GM23338 (cell line): Measurements from ENCODE around the gene CBX8. TPM values are rescaled to one million over a fixed set of nuclear protein-coding genes. Genes with fewer than 3 reads are reported as not detected.

Experiments
- ATAC-seq: fragments of 200-7000 bp; cut with Tn5 transposase; 3 replicates; pipeline ENCODE4 v1.9.1; 2020
- DNase-seq: peaks from one replicate; pipeline ENCODE4 v3.0.0-alpha.2; 2015; ENCODE audit warnings: low spot score
- H2AFZ ChIP-seq: fragments of 200-600 bp; sonication (generic); 2 replicates; pipeline ENCODE4 v1.8.0; 2016; ENCODE audit warnings: antibody characterized with exemption, mild to moderate bottlenecking, moderate library complexity
- H3F3A ChIP-seq: fragments of 200-600 bp; sonication (generic); replicated peaks from 2 replicates; pipeline ENCODE4 v1.8.0; 2017; ENCODE audit warnings: antibody characterized with exemption, mixed run types, low read depth
- H3K27ac ChIP-seq: fragments of 200-600 bp; sonication (generic); 2 replicates; pipeline ENCODE4 v1.6.1; 2016; ENCODE audit warnings: low read depth
- H3K27me3 ChIP-seq: fragments of 200-600 bp; sonication (generic); 2 replicates; pipeline ENCODE4 v1.8.0; 2016; ENCODE audit warnings: mild to moderate bottlenecking, mixed run types, moderate library complexity; ENCODE audit not compliant: insufficient read depth
- H3K36me3 ChIP-seq: fragments of 200-600 bp; sonication (generic); 2 replicates; pipeline ENCODE4 v1.8.0; 2016; ENCODE audit warnings: mild to moderate bottlenecking; ENCODE audit not compliant: insufficient read depth
- H3K4me1 ChIP-seq: fragments of 200-600 bp; sonication (generic); 2 replicates; pipeline ENCODE4 v1.8.0; 2016; ENCODE audit warnings: mild to moderate bottlenecking, moderate library complexity; ENCODE audit not compliant: insufficient read depth
- H3K4me2 ChIP-seq: fragments of 200-600 bp; sonication (generic); 2 replicates; pipeline ENCODE4 v1.7.1; 2017; ENCODE audit warnings: mixed run types
- H3K4me3 ChIP-seq: fragments of 200-600 bp; sonication (generic); 2 replicates; pipeline ENCODE4 v1.6.1; 2016; ENCODE audit warnings: mixed run types
- H3K79me2 ChIP-seq: fragments of 200-600 bp; sonication (generic); replicated peaks from 2 replicates; pipeline ENCODE4 v1.8.0; 2017; ENCODE audit warnings: mild to moderate bottlenecking; ENCODE audit not compliant: insufficient read depth
- H3K9me2 ChIP-seq: fragments of 200-600 bp; sonication (generic); 2 replicates; pipeline ENCODE4 v1.8.0; 2017; ENCODE audit not compliant: insufficient read depth
- H4K20me1 ChIP-seq: fragments of 200-600 bp; sonication (generic); replicated peaks from 2 replicates; pipeline ENCODE4 v1.8.0; 2017; ENCODE audit warnings: mild to moderate bottlenecking; ENCODE audit not compliant: insufficient read depth
- H3K27ac Mint-ChIP-seq: 2 replicates; pipeline ENCODE4 v1.8.0; 2020; ENCODE audit warnings: inconsistent platforms, mild to moderate bottlenecking, moderate library complexity, mixed read lengths
- H3K27me3 Mint-ChIP-seq: 3 replicates; pipeline ENCODE4 v1.8.0; 2022; ENCODE audit warnings: low read depth, mild to moderate bottlenecking, moderate library complexity, mixed read lengths, inconsistent platforms; ENCODE audit not compliant: insufficient read depth, poor library complexity
- H3K36me3 Mint-ChIP-seq: 3 replicates; pipeline ENCODE4 v1.8.0; 2021; ENCODE audit warnings: low read depth, mild to moderate bottlenecking, inconsistent platforms, moderate library complexity, mixed read lengths
- H3K4me1 Mint-ChIP-seq: 3 replicates; pipeline ENCODE4 v1.8.0; 2020; ENCODE audit warnings: mild to moderate bottlenecking, inconsistent platforms, mixed read lengths
- H3K4me3 Mint-ChIP-seq: 3 replicates; pipeline ENCODE4 v1.8.0; 2021; ENCODE audit warnings: moderate library complexity, mild to moderate bottlenecking, inconsistent platforms, mixed read lengths
- H3K9me3 Mint-ChIP-seq: 3 replicates; pipeline ENCODE4 v1.8.0; 2020; ENCODE audit warnings: moderate library complexity, mild to moderate bottlenecking, inconsistent platforms, mixed read lengths
- CTCF ChIP-seq, 2 experiments: fragments of 200-600 bp in 1 of 2; sonication (generic) in 1 of 2; conservative IDR thresholded peaks; 2 replicates each; pipeline versions ENCODE4 v1.5.1 to v1.6.1; 2016 to 2017; ENCODE audit warnings: antibody characterized with exemption in 2 of 2, low read depth in 2 of 2, mild to moderate bottlenecking in 2 of 2, moderate library complexity in 1 of 2
- ETS1 ChIP-seq: IDR thresholded peaks from 2 replicates; pipeline ENCODE4 v1.6.1; 2016; ENCODE audit warnings: antibody characterized with exemption
- EZH2 ChIP-seq: fragments of 200-600 bp; sonication (generic); IDR thresholded peaks from one replicate; pipeline ENCODE4 v1.8.0; 2017; ENCODE audit warnings: antibody characterized with exemption, mild to moderate bottlenecking, low read depth; ENCODE audit not compliant: unreplicated experiment
- JUNB ChIP-seq: IDR thresholded peaks from one replicate; pipeline ENCODE4 v1.6.1; 2016; ENCODE audit warnings: antibody characterized with exemption; ENCODE audit not compliant: unreplicated experiment
- STAT1 ChIP-seq: IDR thresholded peaks from one replicate; pipeline ENCODE4 v1.6.1; 2016; ENCODE audit warnings: antibody characterized with exemption; ENCODE audit not compliant: unreplicated experiment
- polyA plus RNA-seq: library from polyadenylated mRNA; unstranded; fragments of >200 nt; fragmentation: Nextera tagmentation; extraction: Ambion mirVana; gene quantifications from 2 replicates; pipeline ENCODE4 v1.2.1, GENCODE V29; 2016
- total RNA-seq: library from RNA; depleted of rRNA; stranded (reverse); fragments of >200 nt; shearing (Covaris generic); gene quantifications from 2 replicates; pipeline ENCODE4 v1.2.3, GENCODE V29; 2014

CBX8 gene
- total and polyA plus RNA-seq, 2 experiments from 2014 or later, result 1.0 to 1.3 TPM

GRCh38 chr17:79835470-79835899 lies 38.6 kb upstream of the CBX8 start (continued):
- TF ChIP-seq ETS1 (no peak), CTCF (conservative IDR thresholded peaks at IDR 0.05; ENCODE audit: low read depth in 2 of 2) (peak; percentile 27 to 44; a peak in 3 of 4 replicates), STAT1 (no peak), JUNB (no peak)

- Histone ChIP-seq H3K27me3 (peaks cover 88% of the 10 kb centered on the region), H3K36me3 (no peaks in the 10 kb centered on the region), H3K9me2 (no peaks in the 10 kb centered on the region), H3K4me3 (peak overlapping the region; percentile 80), H2AFZ (no peak overlapping the region), H3F3A (peaks cover 27% of the 10 kb centered on the region), H3K4me1 (peaks cover 47% of the 10 kb centered on the region), H3K79me2 (no peaks in the 10 kb centered on the region), H3K27ac (no peak overlapping the region), H4K20me1 (peaks cover 4% of the 10 kb centered on the region; the same call in 1 of the 2 replicates), H3K4me2 (peak overlapping the region; percentile 99)
- TF ChIP-seq STAT1 (no peak), JUNB (no peak), CTCF (conservative IDR thresholded peaks at IDR 0.05; ENCODE audit: low read depth in 2 of 2) (peak; percentile 89 to 93), EZH2 (peak; percentile 89)
- H3K36me3 Mint-ChIP-seq, result peaks cover 4% of the 10 kb centered on the region; the same call in 2 of the 3 replicates
- peak overlapping the region; percentile 58 for H3K4me3 Mint-ChIP-seq
- peaks cover 47% of the 10 kb centered on the region for H3K4me1 Mint-ChIP-seq
- ATAC-seq (peak; percentile 8), DNase-seq (peak; percentile 81)
- H3K27me3 Mint-ChIP-seq, result peaks cover 90% of the 10 kb centered on the region
- H3K9me3 Mint-ChIP-seq, result no peaks in the 10 kb centered on the region; the same call in 2 of the 3 replicates
- H3K27ac Mint-ChIP-seq, result no peak overlapping the region
These were observed 37.9 kb upstream of the CBX8 start for GRCh38 chr17:79834565-79835469.
